ENCODE results near the gene CSRNP3.

- TF ChIP-seq CTCF (IDR thresholded peaks at IDR 0.05) (no peak), POLR2A (IDR thresholded peaks at IDR 0.05) (no peak)
Measured at GRCh38 chr2:165637396-165637795, 167.9 kb downstream of the CSRNP3 start.

Data from right lobe of liver (tissue), 4 donors.